HG03108 (cell line): Measurements from ENCODE around the gene EIF4H.
"Not testable (repeated sequence)": the region's sequence is repeated elsewhere in the genome, so short reads cannot be mapped to it uniquely, and the experiment has no call there.

Experiments
- ATAC-seq: cut with Tn5 transposase; IDR thresholded peaks from one replicate; pipeline ENCODE4 v1.9.1; 2021; ENCODE audit warnings: moderate library complexity; ENCODE audit not compliant: unreplicated experiment

The EIF4H gene

DNA sequence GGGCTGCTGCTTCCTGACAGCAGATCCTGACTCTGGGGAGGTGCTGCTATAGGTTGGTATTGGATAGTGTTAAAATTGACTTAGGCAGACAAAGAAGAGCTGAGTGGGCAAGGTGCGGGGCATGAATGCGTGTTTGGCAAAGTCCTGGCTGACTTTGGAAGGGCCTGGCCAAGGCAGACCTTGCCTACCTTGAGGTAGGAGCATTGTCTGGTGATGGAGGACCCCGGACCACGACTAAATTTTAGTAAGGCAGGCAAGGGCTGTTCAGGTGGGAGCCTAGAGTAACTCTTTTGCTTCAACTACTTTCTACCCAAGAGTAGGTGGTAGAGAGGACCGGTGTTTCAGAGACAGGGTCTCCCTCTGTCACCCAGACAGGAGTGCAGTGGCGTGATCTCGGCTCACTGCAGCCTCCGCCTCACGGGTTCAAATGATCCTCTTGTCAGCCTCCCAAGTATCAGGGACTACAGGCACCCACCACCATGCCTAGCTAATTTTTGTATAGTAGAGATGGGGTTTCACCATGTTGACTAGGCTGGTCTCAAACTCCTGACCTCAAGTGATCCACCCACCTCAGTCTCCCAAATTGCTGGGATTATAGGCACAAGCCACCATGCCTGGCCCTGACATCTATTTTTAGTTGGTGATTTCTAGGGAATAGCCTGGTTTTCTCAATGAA is 23.4 kb downstream of the EIF4H start:
- ATAC-seq, result no peak

DNA sequence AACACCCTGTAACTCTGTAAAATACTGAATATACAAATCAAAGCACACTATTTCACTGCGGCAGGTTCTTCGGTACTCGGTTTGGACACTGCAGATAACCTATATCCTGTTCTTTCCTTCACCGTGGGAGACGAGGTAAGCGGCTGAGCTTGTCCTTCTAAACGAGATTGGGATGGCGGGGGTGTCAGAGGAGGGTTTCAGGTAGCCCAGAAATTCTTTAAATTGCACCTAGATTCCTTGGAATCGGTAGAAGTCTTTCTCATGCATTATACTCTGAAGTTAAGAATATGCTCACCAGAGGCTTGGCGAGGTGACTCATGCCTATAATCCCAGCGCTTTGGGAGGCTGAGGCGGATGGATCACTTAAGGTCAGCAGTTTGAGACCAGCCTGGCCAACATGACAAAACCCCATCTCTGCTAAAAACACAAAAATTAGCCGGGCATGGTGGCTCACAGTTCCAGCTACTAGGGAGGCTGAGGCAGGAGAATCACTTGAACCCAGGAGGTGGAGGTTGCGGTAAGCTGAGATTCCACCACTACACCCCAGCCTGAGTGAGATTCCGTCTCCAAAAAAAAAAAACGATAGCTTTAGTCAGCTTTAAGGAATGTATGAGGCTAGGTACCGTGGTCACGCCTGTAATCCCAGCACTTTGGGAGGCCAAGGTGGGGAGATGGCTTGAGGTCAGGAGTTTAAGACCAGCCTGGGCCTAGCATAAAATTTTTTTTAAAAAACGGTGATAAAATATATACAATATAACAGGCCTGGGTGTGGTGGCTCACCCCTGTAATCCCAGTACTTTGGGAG is 25.6 kb downstream of the EIF4H start:
- ATAC-seq, result no peak

DNA sequence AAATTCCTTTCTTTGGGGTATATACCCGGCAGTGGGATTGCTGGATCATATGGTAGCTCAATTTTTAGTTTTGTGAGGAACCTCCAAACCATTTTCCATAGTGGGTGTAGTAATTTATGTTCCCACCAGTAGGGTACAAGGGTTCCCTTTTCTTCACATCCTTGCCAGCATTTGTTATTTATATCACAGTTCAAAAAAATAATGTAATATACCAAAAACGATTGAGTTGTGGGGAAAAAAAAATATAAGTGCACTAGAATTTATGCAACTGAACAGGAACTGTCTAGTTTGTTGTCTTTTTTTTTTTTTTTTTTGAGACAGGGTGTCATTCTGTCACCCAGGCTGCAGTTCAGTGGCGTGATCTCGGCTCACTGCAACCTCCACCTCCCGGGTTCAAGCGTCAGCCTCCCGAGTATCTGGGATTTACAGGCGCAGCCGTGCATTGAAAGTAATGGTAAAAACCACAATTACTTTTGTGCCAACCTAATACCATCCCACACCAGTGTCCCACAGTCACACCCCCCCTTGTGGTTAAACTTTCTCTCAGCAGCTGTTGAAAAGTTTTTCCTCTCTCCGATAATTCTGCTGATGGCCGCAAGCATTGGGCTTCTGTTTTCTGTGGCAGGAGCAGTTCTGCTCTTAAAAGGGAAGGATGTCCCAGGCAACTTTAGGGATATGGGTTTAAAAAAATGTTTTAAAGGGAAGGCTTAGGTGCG is 28.8 kb downstream of the EIF4H start:
- ATAC-seq, result no peak

DNA sequence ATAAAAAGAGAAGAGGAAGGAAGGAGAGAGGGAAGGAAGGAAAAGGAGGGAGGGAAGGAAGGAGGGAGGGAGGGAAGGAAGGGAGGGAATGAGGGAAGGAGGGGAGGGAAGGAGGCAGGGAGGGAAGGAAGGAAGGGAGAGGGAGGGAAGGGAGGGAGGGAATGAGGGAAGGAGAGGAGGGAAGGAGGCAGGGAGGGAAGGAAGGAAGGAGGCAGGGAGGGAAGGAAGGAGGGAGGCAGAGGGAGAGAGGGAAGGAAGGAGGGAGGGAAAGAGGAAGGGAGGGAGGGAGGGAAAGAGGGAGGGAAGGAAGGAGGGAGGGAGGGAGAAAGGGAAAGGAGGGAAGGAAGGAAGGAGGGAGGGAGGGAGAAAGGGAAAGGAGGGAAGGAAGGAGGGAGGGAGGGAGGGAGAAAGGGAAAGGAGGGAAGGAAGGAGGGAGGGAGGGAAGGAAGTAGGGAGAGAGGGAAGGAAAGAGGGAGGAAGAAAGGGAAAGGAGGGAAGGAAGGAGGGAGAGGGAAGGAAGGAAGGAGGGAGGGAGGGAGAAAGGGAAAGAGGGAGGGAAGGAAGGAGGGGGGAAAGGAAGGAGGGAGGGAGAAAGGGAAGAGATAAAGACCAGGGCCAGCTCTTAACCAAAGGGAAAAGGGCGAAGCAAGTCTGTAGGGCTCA is 29.9 kb downstream of the EIF4H start:
- no peak for ATAC-seq

DNA sequence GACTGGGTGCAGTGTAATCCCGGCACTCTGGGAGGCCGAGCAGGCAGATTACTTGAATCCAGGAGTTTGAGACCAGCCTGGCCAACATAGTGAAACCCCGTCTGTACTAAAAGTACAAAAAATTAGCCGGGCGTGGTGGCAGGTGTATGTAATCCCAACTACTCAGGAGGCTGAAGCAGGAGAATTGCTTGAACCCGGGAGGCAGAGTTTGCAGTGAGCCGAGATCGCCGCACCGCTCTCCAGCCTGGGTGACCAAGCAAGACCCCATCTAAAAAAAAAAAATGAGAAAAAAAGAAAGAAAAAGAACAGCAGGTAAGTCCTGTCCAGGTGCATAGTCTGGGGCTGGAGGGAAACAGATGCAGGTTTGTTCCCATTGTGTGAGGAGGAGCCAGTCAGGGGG is 31.9 kb downstream of the EIF4H start:
- not testable (repeated sequence) for ATAC-seq

DNA sequence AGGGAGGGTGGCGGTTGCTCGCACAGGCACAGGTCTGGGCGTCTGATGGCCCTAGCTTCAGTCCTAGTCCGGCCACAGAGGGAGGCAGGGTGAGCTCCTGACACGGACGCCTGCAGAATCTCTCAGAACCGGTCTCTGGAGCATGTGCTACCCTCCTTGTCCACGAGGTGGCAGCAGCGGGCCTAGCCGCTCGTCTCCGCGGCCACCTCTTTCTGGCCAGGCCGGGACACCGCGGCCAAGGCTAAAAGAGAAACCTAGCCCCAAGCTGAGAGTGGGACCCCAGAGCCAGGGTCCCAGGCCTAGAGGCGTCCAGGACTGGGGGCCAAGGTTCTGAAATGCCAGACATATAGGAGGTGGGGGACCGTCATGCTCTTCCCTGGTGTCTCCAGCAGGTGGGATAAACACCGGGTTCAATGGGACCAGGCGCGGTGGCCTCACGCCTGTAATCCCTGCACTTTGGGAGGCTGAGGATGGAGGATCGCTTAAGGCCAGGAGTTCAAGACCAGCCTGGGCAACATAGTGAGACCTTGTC is 32.5 kb downstream of the EIF4H start:
- peak; percentile 32 for ATAC-seq

DNA sequence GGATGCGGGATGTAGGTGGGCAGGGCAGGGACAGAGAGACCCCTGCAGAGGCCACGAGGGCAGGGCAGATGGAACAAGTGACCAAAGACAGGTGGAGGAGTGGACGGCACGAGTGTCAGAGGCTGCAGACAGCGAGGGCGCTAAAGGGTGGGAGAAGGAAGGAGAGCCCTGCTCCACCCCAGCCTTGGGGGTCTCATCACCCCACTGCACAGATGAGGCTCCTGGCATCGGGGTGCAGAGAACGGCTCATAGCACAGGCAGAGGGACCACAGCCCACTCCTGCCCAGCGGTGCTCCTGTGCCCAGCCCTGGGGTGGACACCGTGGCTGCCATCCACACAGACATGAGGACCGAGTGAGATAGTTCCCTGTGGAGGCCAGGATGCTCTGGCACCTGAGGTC is 33.4 kb downstream of the EIF4H start:
- no peak for ATAC-seq

DNA sequence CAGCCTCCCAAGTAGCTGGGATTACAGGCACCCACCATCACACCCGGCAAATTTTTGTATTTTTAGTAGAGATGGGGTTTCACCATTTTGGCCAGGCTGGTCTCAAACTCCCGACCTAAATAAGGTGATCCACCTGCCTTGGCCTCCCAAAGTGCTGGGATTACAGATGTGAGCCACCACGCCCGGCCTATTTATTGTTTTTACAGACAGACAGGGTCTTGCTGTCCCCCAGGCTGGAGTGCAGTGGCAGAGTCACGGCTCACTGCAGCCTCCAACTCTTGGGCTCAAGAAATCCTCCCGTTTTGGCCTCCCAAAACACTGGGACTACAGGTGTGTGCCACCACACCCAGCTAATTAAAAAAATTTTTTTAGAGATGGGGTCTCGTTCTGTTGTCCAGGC is 34.1 kb downstream of the EIF4H start:
- not testable (repeated sequence) for ATAC-seq

DNA sequence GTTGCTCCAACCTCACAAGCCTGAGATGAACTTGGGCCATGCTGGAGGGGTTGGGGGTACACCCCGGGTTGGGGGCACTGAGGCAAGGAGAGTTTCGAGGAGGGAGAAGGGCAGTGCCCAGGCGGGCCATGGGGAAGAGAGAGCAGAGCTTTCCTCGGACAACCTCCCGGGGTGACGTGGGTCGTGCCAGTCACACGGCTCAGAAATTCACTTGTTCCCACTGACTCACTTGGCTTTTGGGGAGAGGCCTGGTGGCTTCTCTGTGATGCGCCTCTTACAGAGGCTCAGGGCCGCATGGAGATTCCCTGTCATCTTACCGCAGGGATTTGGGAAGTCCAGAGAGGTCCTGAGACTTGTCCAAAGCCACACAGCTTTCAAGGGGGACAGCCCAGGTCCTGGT is 38.5 kb downstream of the EIF4H start:
- no peak for ATAC-seq

DNA sequence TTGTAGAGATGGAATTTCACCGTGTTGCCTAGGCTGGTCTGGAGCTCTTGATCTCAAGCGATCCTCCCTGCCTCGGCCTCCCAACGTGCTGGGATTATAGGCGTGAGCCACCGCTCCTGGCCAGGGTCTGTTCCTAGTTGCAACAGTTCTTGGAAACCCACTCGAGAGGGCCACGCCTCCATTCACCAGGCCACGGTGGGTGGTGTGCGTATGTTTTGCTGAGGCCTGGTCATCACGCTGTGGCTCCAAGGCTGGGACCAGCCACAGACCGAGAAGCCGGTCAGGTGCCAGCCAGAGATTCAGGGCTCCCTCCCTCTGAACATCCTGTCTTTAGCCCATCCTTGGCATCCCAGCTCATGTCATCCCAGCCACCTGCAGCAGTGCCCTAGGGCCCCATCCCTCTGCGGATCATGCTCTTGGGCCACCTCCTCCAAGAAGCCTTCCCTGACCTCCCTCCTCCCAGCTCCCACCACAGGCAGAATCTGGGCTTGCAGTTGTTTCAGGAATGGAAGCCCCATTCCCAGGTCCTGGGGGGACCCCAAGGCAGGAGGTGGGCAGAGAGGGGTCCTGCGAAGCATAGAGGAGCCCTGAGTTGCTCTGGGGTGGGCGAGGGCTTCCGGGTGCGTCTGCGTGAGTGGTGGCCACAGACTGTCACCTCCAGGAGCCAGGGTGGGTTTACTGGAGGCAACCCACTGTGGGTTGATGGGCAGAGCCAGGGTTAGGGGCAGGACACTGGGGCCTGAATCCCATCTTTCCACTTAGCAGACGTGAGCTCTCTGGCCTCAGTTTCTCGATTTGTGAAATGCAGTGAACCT is 40.9 kb downstream of the EIF4H start:
- ATAC-seq, result no peak

DNA sequence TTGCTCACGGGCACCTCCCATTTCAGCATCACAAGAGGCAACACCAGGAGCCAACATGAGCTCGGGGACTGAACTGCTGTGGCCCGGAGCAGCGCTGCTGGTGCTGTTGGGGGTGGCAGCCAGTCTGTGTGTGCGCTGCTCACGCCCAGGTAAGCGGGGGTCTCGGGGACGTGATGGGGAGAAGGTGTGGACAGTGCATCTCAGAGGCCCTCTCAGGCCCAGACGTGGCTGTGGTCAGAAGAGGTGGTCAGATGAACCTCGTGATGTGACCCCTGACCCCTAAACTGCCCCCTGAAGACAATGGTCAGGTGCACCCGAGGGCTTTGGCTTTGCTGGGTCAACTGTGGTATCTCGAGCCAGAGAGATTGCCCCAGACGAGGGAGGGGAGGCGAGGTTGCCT is 41.8 kb downstream of the EIF4H start:
- no peak for ATAC-seq

DNA sequence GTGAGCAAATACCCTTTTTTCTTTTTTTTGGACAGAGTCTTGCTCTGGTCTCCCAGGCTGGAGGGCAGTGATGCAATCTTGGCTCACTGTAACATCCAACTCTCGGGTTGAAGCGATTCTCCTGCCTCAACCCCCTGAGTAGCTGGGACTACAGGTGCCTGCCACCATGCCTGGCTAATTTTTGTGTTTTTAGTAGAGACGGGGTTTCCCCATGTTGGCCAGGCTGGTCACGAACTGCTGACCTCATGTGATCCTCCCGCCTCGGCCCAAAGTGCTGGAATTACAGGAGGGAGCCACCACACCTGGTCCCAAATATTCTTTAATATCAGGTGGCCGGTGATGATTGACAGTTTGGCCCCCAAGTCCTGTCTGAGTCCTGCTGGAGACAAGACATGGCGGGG is 42.2 kb downstream of the EIF4H start:
- no peak for ATAC-seq

DNA sequence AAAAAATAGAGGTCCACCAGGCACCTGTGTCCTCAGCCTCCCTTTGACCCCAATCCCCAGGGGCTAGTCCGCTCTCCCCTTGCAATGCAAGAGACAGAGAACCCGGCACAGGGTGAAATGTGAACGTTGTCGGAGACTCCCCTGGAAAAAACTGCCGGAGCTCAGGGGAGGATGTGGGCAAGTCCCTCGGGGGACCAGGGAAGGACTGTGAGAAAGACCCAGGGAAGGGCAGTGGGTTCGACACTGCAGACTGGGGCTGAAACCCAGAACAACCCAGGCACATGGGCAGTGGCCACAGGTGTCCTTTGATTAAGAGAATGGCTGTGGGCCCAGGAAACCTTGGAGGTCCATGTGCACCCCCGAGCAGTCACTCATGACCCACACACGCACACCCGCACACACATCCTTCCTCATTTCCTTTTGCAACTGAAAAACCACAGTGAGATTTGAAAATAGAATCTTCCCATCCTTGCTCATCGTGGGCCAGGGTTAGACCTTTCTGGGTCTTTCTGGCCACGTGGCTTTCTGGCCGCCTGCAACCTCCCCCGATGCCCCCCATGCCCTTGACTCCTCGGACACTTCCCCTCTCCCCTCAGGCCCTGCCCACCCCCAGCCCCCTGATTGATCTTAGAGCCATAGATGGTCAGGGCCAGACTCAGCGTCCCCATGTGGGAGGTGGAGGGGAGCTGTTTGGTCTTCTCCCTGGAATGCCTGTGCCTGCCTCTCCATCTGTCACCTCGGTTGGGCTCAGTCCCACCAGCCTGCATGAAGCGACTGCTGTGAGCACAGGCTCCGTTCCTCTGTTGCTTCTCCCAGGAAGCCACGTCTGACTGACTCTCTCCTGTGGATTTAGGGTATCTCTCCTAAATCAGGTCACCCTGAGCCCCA is 43.5 kb downstream of the EIF4H start:
- peak; percentile 63 for ATAC-seq

DNA sequence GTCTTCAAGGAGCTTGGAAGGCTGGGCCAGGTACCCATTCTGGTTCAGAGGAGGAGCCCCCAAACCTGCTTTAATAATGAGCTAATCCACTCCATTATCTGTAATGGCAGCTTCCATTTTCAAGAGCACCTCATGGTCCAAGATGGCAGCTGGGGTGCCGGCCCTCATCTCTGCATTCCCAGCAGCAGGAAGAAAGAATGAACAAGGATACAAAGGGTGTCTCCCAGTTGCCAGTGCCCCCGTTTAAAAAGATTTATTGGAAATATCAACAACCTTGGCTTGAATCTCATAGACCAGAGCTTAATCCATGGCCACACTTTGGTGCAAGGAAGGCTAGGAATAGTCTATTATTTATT is 44.2 kb downstream of the EIF4H start:
- ATAC-seq, result no peak

DNA sequence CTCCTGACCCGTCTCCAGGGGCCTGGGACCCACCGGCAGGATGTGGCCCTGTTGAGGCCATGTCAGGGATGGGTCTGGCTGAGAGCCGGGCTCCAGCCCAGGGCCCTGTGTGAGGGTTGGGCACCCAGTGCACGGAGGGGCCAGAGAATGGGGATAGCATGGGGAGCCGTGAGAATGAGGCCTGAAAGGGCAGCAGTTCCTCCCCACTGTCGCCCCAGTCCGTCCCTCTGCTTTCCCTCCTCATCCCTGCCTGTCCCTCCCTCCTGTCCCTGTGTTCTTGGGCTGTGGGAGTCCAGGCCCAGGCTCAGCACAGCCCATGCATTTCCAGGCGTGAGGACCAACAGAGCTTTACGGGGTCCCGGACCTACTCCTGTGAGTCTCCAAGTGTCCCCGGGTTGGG is 45.3 kb downstream of the EIF4H start:
- ATAC-seq, result no peak

DNA sequence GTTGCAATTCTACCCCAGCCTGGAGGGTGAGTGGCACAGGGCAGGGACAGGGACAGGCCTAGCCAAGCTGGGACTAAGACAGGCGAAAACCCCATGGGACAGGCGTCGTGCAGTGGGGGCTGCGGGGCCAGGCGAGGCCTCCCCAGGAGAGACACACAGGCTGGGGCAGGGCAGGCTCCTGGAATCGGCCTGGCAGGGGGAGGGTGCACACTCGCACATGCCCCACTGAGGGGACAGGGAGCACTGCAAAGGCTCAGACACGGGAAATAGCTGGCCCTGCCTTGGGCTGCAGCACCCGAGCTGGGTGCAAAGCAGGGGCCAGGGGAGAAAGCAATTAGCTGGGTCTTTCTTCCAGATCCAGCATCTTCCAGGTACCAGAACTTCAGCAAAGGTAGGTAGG is 46.1 kb downstream of the EIF4H start:
- no peak for ATAC-seq

DNA sequence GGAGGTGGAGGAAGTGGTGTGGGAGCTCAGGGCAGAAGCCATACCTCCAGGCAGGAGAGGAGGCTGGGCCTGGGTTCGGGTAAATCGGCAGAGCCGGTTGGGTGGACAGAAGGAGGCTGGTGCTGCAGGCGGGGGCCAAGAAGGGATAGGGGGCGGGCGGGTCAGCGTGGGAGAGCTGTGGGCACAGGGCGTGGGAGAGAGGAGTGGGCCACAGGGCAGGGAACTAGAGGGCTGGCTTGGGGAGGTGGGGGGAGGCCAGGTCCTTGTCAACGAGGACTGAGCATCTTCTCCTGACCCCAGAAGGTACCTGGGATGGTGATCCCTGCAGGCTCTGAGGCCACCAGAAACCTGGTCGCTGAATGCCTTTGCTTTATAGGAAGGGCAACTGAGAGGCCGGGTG is 47.6 kb downstream of the EIF4H start:
- no peak for ATAC-seq

DNA sequence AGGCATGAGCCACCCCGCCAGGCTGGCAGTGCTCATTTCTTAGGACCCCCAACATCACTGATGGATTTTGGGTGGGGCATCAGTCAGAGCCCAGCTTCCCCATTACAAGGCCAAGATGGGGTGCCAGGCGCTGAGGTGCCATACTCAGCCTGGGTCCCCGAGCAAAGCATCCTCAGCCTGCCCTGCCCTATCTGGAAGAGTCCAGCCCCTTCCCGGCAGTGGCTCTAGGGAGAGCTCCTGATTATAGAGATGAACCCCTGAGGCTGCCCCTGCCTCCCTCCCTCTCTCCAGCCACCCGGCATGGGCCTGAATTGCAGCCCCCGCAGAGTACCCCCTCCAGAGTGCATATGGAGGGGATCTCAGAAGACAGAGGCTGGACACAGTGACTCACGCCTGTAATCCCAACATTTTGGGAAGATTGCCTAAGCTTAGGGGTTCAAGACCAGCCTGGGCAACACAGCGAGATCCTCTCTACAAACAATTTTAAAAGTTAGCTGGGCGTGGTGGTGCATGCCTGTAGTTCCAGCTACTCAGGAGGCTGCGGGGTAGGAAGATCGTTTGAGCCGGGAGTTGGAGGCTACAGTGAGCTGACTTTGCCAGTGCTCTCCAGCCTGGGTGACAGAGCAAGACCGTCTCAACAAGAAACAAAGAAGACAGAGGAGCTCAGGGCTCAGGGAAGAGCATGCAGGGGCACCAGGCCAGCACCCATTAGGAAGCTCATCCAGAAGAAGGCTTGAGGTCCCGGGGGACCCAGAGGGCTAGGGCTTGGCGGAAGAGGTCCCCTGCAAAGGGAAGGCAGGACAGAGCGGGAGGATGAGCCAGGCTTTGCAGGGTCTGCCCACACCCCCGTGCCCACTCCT is 48.9 kb downstream of the EIF4H start:
- no peak for ATAC-seq
